GM10847 (cell line): ENCODE results near the gene SFT2D1.

ENCODE experiments used
- POLR2A ChIP-seq: IDR thresholded peaks from 2 replicates; pipeline ENCODE4 v1.6.1; 2011; ENCODE audit not compliant: insufficient read length; ENCODE audit errors: extremely low read depth

SFT2D1 gene

GRCh38 chr6:166315436-166315835 lies 26.9 kb downstream of the SFT2D1 start:
- TF ChIP-seq POLR2A = no peak

- no peak for TF ChIP-seq POLR2A
Observed at GRCh38 chr6:166314454-166314853, 27.9 kb downstream of the SFT2D1 start.

- no peak for TF ChIP-seq POLR2A
Observed at GRCh38 chr6:166313255-166314070, 28.9 kb downstream of the SFT2D1 start.

GRCh38 chr6:166312832-166313231 lies 29.5 kb downstream of the SFT2D1 start:
- no peak for TF ChIP-seq POLR2A

GRCh38 chr6:166310634-166311033 lies 31.7 kb downstream of the SFT2D1 start:
- no peak for TF ChIP-seq POLR2A

- TF ChIP-seq POLR2A = no peak
Observed at GRCh38 chr6:166309977-166310376, 32.4 kb downstream of the SFT2D1 start.

- no peak for TF ChIP-seq POLR2A
Observed at GRCh38 chr6:166308769-166309589, 33.4 kb downstream of the SFT2D1 start.

- no peak for TF ChIP-seq POLR2A
Observed at GRCh38 chr6:166308033-166308768, 34.1 kb downstream of the SFT2D1 start, which contains the start of gene PRR18. Gene PRR18, minus strand, starts transcription at chr6:166308392. Its CDS starts 250 bp downstream, at chr6:166308142.

GRCh38 chr6:166307082-166308032 lies 35.0 kb downstream of the SFT2D1 start:
- TF ChIP-seq POLR2A = no peak

- TF ChIP-seq POLR2A = no peak
Observed at GRCh38 chr6:166306378-166307081, 35.8 kb downstream of the SFT2D1 start.

- TF ChIP-seq POLR2A = no peak
Observed at GRCh38 chr6:166305562-166306117, 36.7 kb downstream of the SFT2D1 start.

- no peak for TF ChIP-seq POLR2A
Observed at GRCh38 chr6:166304106-166304505, 38.2 kb downstream of the SFT2D1 start.
